ENCODE measurements around the gene PCGF5. TPM values are rescaled to one million over a fixed set of nuclear protein-coding genes. Genes with fewer than 3 reads are reported as not detected.
"Not testable (repeated sequence)": the region's sequence is repeated elsewhere in the genome, so short reads cannot be mapped to it uniquely, and the experiment has no call there.

PCGF5 gene
- total and polyA plus RNA-seq, 4 donors: 17.1 to 48.7 (median 24.9) TPM

GRCh38 chr10:91296471-91296870 is 76.0 kb downstream of the PCGF5 start:
- peaks cover 15% of the 10 kb centered on the region for H3K4me1 ChIP-seq (ENCODE audit: control insufficient read depth, insufficient read depth, low read length)

GRCh38 chr10:91298224-91298871 is 77.9 kb downstream of the PCGF5 start:
- Histone ChIP-seq H3K27me3 (ENCODE audit: control insufficient read depth, insufficient read depth, low read length) (no peaks in the 10 kb centered on the region), H3K27ac (ENCODE audit: low read depth, low read length) (peak overlapping the region; percentile 49), H3K36me3 (ENCODE audit: control insufficient read depth, insufficient read depth, low read length) (no peaks in the 10 kb centered on the region), H3K4me3 (ENCODE audit: low read depth, low read length) (peak overlapping the region; percentile 37), H3K4me1 (ENCODE audit: control insufficient read depth, insufficient read depth, low read length) (peaks cover 15% of the 10 kb centered on the region), H3K9me3 (ENCODE audit: control insufficient read depth, insufficient read depth, low read length) (no peaks in the 10 kb centered on the region)
- DNase-seq (ENCODE audit: low read depth in 4 of 6, low spot score in 6 of 6): peak; percentile 69 to 93 (median 78)
- WGBS (ENCODE audit: insufficient coverage): 3% methylated on average over 21 of the region's 23 CpGs

More at GRCh38 chr10:91296471-91296870, 76.0 kb downstream of the PCGF5 start:
- no peak for DNase-seq (ENCODE audit: low read depth in 4 of 6, low spot score in 6 of 6)
- 40% methylated on average over 1 of the region's 2 CpGs for WGBS (ENCODE audit: insufficient coverage)
- Histone ChIP-seq H3K4me3 (ENCODE audit: low read depth, low read length) (no peak overlapping the region), H3K36me3 (ENCODE audit: control insufficient read depth, insufficient read depth, low read length) (no peaks in the 10 kb centered on the region), H3K9me3 (ENCODE audit: control insufficient read depth, insufficient read depth, low read length) (no peaks in the 10 kb centered on the region), H3K27ac (ENCODE audit: low read depth, low read length) (no peak overlapping the region), H3K27me3 (ENCODE audit: control insufficient read depth, insufficient read depth, low read length) (no peaks in the 10 kb centered on the region)

- Histone ChIP-seq H3K4me1 (ENCODE audit: control insufficient read depth, insufficient read depth, low read length) (peaks cover 15% of the 10 kb centered on the region), H3K9me3 (ENCODE audit: control insufficient read depth, insufficient read depth, low read length) (no peaks in the 10 kb centered on the region), H3K36me3 (ENCODE audit: control insufficient read depth, insufficient read depth, low read length) (no peaks in the 10 kb centered on the region), H3K27me3 (ENCODE audit: control insufficient read depth, insufficient read depth, low read length) (no peaks in the 10 kb centered on the region), H3K27ac (ENCODE audit: low read depth, low read length) (no peak overlapping the region), H3K4me3 (ENCODE audit: low read depth, low read length) (no peak overlapping the region)
- 100% methylated on average over 1 of the region's 1 CpG for WGBS (ENCODE audit: insufficient coverage)
- DNase-seq (ENCODE audit: low read depth in 4 of 6, low spot score in 6 of 6): no peak
Measured at GRCh38 chr10:91299999-91300575, 79.6 kb downstream of the PCGF5 start.

DNA sequence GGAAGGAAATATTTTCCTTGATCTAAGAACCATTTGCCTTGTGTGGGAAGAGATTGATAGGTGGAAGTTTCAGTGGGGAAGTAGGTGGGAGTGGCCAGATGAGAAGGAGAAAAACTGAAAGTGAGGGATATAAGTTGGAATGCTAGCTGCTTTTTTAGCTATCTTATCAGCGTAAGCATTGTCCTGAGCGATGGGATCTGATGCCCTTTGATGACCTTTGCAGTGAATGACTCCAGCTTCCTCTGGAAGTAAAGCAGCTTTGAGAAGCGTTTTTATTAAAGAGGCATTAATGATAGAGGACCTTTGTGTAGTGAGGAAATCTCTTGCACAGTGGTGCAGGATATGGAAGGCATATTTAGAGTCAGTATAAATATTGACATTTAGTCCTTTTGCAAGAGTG is 82.5 kb downstream of the PCGF5 start:
- not testable (repeated sequence) for H3K36me3 ChIP-seq (ENCODE audit: control insufficient read depth, insufficient read depth, low read length); H3K27me3 ChIP-seq (ENCODE audit: control insufficient read depth, insufficient read depth, low read length); H3K9me3 ChIP-seq (ENCODE audit: control insufficient read depth, insufficient read depth, low read length); H3K27ac ChIP-seq (ENCODE audit: low read depth, low read length); DNase-seq (ENCODE audit: low read depth in 4 of 6, low spot score in 6 of 6); H3K4me3 ChIP-seq (ENCODE audit: low read depth, low read length)
- WGBS (ENCODE audit: insufficient coverage): 84% methylated on average over 3 of the region's 3 CpGs
- peaks cover 12% of the 10 kb centered on the region for H3K4me1 ChIP-seq (ENCODE audit: control insufficient read depth, insufficient read depth, low read length)

GRCh38 chr10:91305979-91306378 is 85.5 kb downstream of the PCGF5 start:
- not testable (repeated sequence) for H3K27me3 ChIP-seq (ENCODE audit: control insufficient read depth, insufficient read depth, low read length); DNase-seq (ENCODE audit: low read depth in 4 of 6, low spot score in 6 of 6); H3K4me1 ChIP-seq (ENCODE audit: control insufficient read depth, insufficient read depth, low read length); H3K36me3 ChIP-seq (ENCODE audit: control insufficient read depth, insufficient read depth, low read length); H3K9me3 ChIP-seq (ENCODE audit: control insufficient read depth, insufficient read depth, low read length); H3K4me3 ChIP-seq (ENCODE audit: low read depth, low read length); H3K27ac ChIP-seq (ENCODE audit: low read depth, low read length)
- 94% methylated on average over 7 of the region's 7 CpGs for WGBS (ENCODE audit: insufficient coverage)

DNA sequence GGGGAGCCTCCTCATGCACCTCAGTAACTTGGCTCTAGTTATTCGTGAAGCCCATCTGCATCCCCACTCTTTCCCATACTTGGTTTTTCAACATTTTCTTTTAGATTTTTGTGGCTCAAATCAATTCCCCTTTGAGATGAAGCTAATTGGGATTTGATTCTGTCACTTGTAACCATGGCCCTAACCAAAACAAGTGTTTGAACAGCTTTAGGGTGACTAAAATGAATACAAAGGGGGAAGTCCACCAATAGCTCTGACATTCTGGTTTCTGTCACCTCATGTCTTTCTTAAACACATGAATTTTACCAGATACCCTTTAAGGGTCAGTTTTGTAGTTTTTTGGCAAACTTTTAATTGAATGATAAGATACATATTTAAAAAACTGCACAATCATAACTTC is 87.0 kb downstream of the PCGF5 start:
- Histone ChIP-seq H3K9me3 (ENCODE audit: control insufficient read depth, insufficient read depth, low read length) (no peaks in the 10 kb centered on the region), H3K27me3 (ENCODE audit: control insufficient read depth, insufficient read depth, low read length) (no peaks in the 10 kb centered on the region), H3K27ac (ENCODE audit: low read depth, low read length) (no peak overlapping the region), H3K4me3 (ENCODE audit: low read depth, low read length) (no peak overlapping the region), H3K36me3 (ENCODE audit: control insufficient read depth, insufficient read depth, low read length) (no peaks in the 10 kb centered on the region), H3K4me1 (ENCODE audit: control insufficient read depth, insufficient read depth, low read length) (no peaks in the 10 kb centered on the region)
- no peak for DNase-seq (ENCODE audit: low read depth in 4 of 6, low spot score in 6 of 6)
- WGBS (ENCODE audit: insufficient coverage): no CpG with 5 or more reads among the region's 1 CpG

DNA sequence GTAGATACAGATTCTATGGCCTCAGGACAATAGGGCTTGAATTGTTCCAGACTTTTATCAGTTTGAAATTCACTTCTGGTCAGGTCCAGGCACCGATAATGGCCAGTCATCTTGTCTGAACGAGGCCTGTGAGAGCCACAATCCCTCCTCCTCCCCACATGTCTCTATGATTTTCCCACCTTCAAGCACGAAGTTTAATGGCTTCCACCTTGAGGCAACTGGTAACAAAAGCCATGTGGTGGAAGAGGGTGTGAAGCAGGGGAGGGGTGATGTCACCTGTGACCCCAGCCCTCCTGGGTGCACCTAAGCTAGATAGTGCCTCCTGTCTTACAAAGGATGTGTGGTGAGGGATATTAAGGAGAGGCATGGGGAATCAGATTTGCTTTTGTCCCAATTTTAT is 89.2 kb downstream of the PCGF5 start:
- WGBS (ENCODE audit: insufficient coverage): 80% methylated on average over 2 of the region's 3 CpGs
- Histone ChIP-seq H3K36me3 (ENCODE audit: control insufficient read depth, insufficient read depth, low read length) (no peaks in the 10 kb centered on the region), H3K4me3 (ENCODE audit: low read depth, low read length) (no peak overlapping the region), H3K9me3 (ENCODE audit: control insufficient read depth, insufficient read depth, low read length) (no peaks in the 10 kb centered on the region), H3K4me1 (ENCODE audit: control insufficient read depth, insufficient read depth, low read length) (peaks cover 3% of the 10 kb centered on the region), H3K27me3 (ENCODE audit: control insufficient read depth, insufficient read depth, low read length) (no peaks in the 10 kb centered on the region), H3K27ac (ENCODE audit: low read depth, low read length) (no peak overlapping the region)
- DNase-seq (ENCODE audit: low read depth in 4 of 6, low spot score in 6 of 6): no peak

DNA sequence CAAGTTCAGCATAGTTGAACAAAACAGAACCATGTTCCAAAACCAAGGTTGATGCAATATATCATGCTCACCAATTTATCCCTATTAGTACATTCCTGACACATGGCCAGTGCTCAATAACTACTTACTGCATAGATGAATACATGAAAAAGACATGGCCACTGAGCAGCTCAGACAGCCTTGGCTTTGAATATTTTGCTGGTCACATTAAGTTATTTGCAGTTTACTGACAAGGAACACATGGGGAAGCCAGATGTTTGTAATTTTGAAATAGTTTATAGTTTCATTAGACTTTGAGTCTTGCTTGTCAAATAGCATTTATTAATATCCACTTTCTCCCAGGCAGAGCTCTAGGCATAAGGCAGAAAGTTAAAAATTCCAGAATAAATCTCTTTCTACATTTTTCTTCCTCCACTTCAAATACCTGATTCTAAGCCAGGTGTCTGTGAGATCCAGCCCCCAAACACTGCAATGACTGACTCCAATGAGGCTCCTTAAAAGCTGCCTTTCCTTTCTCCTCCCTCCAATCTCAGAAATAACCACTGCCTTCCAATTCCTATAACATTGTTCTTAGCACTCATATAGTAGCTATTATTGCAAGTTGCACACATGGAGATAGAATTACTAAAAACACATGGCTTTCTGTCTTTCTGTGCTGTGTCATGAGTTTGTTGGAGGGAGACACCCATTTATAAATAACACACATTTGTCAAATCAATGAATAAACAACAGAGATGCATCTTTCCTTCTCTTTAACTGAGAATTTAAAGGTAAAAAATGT is 91.3 kb downstream of the PCGF5 start:
- H3K27ac ChIP-seq (ENCODE audit: low read depth, low read length): no peak overlapping the region
- H3K27me3 ChIP-seq (ENCODE audit: control insufficient read depth, insufficient read depth, low read length): no peaks in the 10 kb centered on the region
- no peak overlapping the region for H3K4me3 ChIP-seq (ENCODE audit: low read depth, low read length)
- peaks cover 3% of the 10 kb centered on the region for H3K4me1 ChIP-seq (ENCODE audit: control insufficient read depth, insufficient read depth, low read length)
- no peaks in the 10 kb centered on the region for H3K36me3 ChIP-seq (ENCODE audit: control insufficient read depth, insufficient read depth, low read length)
- no peak for DNase-seq (ENCODE audit: low read depth in 4 of 6, low spot score in 6 of 6)
- H3K9me3 ChIP-seq (ENCODE audit: control insufficient read depth, insufficient read depth, low read length): no peaks in the 10 kb centered on the region

- no peaks in the 10 kb centered on the region for H3K36me3 ChIP-seq (ENCODE audit: control insufficient read depth, insufficient read depth, low read length)
- WGBS (ENCODE audit: insufficient coverage): 100% methylated on average over 2 of the region's 2 CpGs
- no peak overlapping the region for H3K4me3 ChIP-seq (ENCODE audit: low read depth, low read length)
- H3K27me3 ChIP-seq (ENCODE audit: control insufficient read depth, insufficient read depth, low read length): no peaks in the 10 kb centered on the region
- H3K27ac ChIP-seq (ENCODE audit: low read depth, low read length): no peak overlapping the region
- no peaks in the 10 kb centered on the region for H3K9me3 ChIP-seq (ENCODE audit: control insufficient read depth, insufficient read depth, low read length)
- DNase-seq (ENCODE audit: low read depth in 4 of 6, low spot score in 6 of 6): no peak
- H3K4me1 ChIP-seq (ENCODE audit: control insufficient read depth, insufficient read depth, low read length): peaks cover 3% of the 10 kb centered on the region
Measured at GRCh38 chr10:91312382-91312733, 91.9 kb downstream of the PCGF5 start.
